Testis (tissue), 3 donors: ENCODE results near the gene SRBD1. TPM values are rescaled to one million over a fixed set of nuclear protein-coding genes. Genes with fewer than 3 reads are reported as not detected.

ENCODE experiments used
- DNase-seq: peaks from one replicate; pipeline ENCODE4 v3.0.0-alpha.2; 2019
- H3K27ac ChIP-seq, 2 donors: fragments of 200-600 bp; sonication (generic); one replicate each; pipeline ENCODE4 v1.5.1; 2019
- H3K27me3 ChIP-seq: fragments of 200-600 bp; sonication (generic); one replicate; pipeline ENCODE4 v1.5.1; 2019
- H3K36me3 ChIP-seq: fragments of 200-600 bp; sonication (generic); one replicate; pipeline ENCODE4 v1.5.1; 2017; ENCODE audit warnings: low read depth; ENCODE audit errors: missing control alignments
- H3K4me1 ChIP-seq: fragments of 200-600 bp; sonication (generic); one replicate; pipeline ENCODE4 v1.5.1; 2019
- H3K4me3 ChIP-seq, 2 donors: fragments of 200-600 bp; sonication (generic); one replicate each; pipeline ENCODE4 v1.5.1; 2017 to 2019
- H3K9me3 ChIP-seq: fragments of 200-600 bp; sonication (generic); one replicate; pipeline ENCODE4 v1.5.1; 2017
- CTCF ChIP-seq, 3 experiments: fragments of 450-650 bp in 2 of 3; fragments of 200-600 bp in 1 of 3; sonication (generic) in 1 of 3; IDR thresholded peaks; one replicate each; pipeline ENCODE4 v1.5.1; 2016 to 2019; ENCODE audit warnings: antibody characterized with exemption in 3 of 3, mild to moderate bottlenecking in 2 of 3, moderate library complexity in 1 of 3
- POLR2A ChIP-seq: fragments of 450-650 bp; IDR thresholded peaks from one replicate; pipeline ENCODE4 v1.6.1; 2017; ENCODE audit warnings: antibody characterized with exemption, mild to moderate bottlenecking, moderate library complexity
- WGBS, 2 donors: methylation state at CpG; one replicate each; pipeline ENCODE4 v1.1.5; 2018; 5-methylcytosine and 5-hydroxymethylcytosine counted together
- intact Hi-C: fragments of 100-400 bp; cut with DNase I; formaldehyde crosslinking; loops from one replicate; pipeline ENCODE4 v1.15.1; 2023; ENCODE audit warnings: low total_unique reads
- polyA plus RNA-seq: library from polyadenylated mRNA; stranded (reverse); fragments of 350-450 nt; fragmentation: Illumina TruSeq; extraction: RNeasy Lipid Tissue Mini Kit (QIAGEN cat#74804); gene quantifications from one replicate; pipeline ENCODE4 v1.2.3, GENCODE V29; 2014; ENCODE audit warnings: low read depth, low replicate concordance; ENCODE audit not compliant: insufficient read depth
- total RNA-seq, 2 donors: library from RNA; depleted of rRNA; stranded (reverse); fragments of >200 nt; gene quantifications; one replicate each; pipeline ENCODE4 v1.2.3, GENCODE V29; 2016

The SRBD1 gene
- total and polyA plus RNA-seq, 3 donors from 2014 or later, result 9.0 to 29.7 (median 27.8) TPM

GRCh38 chr2:45457211-45457945, 153.7 kb downstream of the SRBD1 start:
- Histone ChIP-seq H3K4me3 (no peak overlapping the region), H3K9me3 (no peaks in the 10 kb centered on the region), H3K27me3 (no peaks in the 10 kb centered on the region), H3K36me3 (no peaks in the 10 kb centered on the region), H3K4me1 (no peaks in the 10 kb centered on the region), H3K27ac (no peak overlapping the region)
- TF ChIP-seq CTCF (IDR thresholded peaks at IDR 0.05) (no peak), POLR2A (no peak)
- no peak for DNase-seq
- WGBS, 2 donors, result 94 to 95% methylated on average over 5 of the region's 5 CpGs
- intact Hi-C loops, result no loop called here

GRCh38 chr2:45452866-45453265, 158.2 kb downstream of the SRBD1 start:
- intact Hi-C loops, result no loop called here
- no peak overlapping the region for H3K4me3 ChIP-seq
- DNase-seq, result peak; percentile 15
- no peaks in the 10 kb centered on the region for H3K9me3 ChIP-seq
- no peaks in the 10 kb centered on the region for H3K27me3 ChIP-seq
- 70 to 71% methylated on average over 4 of the region's 4 CpGs for WGBS, 2 donors
- no peaks in the 10 kb centered on the region for H3K36me3 ChIP-seq
- H3K27ac ChIP-seq, result no peak overlapping the region
- TF ChIP-seq CTCF (IDR thresholded peaks at IDR 0.05) (no peak), POLR2A (no peak)
- no peaks in the 10 kb centered on the region for H3K4me1 ChIP-seq

GRCh38 chr2:45450634-45451033, 160.4 kb downstream of the SRBD1 start:
- TF ChIP-seq POLR2A (no peak), CTCF (IDR thresholded peaks at IDR 0.05) (no peak)
- Histone ChIP-seq H3K4me1 (no peaks in the 10 kb centered on the region), H3K4me3 (no peak overlapping the region), H3K9me3 (no peaks in the 10 kb centered on the region), H3K27me3 (no peaks in the 10 kb centered on the region), H3K36me3 (no peaks in the 10 kb centered on the region), H3K27ac (no peak overlapping the region)
- WGBS, 2 donors, result 86 to 94% methylated on average over 2 of the region's 2 CpGs
- no peak for DNase-seq
- intact Hi-C loops, result no loop called here

- DNase-seq, result no peak
- Histone ChIP-seq H3K27ac (no peak overlapping the region), H3K9me3 (no peaks in the 10 kb centered on the region), H3K4me3 (no peak overlapping the region), H3K27me3 (no peaks in the 10 kb centered on the region), H3K4me1 (no peaks in the 10 kb centered on the region), H3K36me3 (no peaks in the 10 kb centered on the region)
- 88% methylated on average over 3 of the region's 3 CpGs for WGBS, 2 donors
- intact Hi-C loops, result no loop called here
- TF ChIP-seq POLR2A (no peak), CTCF (IDR thresholded peaks at IDR 0.05) (no peak)
Observed at GRCh38 chr2:45448217-45448616, 162.8 kb downstream of the SRBD1 start.

GRCh38 chr2:45446016-45446415, 165.1 kb downstream of the SRBD1 start:
- TF ChIP-seq CTCF (IDR thresholded peaks at IDR 0.05) (no peak), POLR2A (no peak)
- intact Hi-C loops, result no loop called here
- DNase-seq, result no peak

More at GRCh38 chr2:45446016-45446415, 165.1 kb downstream of the SRBD1 start:
- H3K4me3 ChIP-seq, result no peak overlapping the region
- H3K9me3 ChIP-seq, result no peaks in the 10 kb centered on the region
- H3K27ac ChIP-seq, result no peak overlapping the region
- H3K4me1 ChIP-seq, result no peaks in the 10 kb centered on the region
- H3K27me3 ChIP-seq, result no peaks in the 10 kb centered on the region
- WGBS, 2 donors, result 88% methylated on average over 2 of the region's 2 CpGs; no CpG with 5 or more reads in 1 of the 2 donors
- no peaks in the 10 kb centered on the region for H3K36me3 ChIP-seq
